ENCODE results near the gene ITGA2. TPM values are rescaled to one million over a fixed set of nuclear protein-coding genes. Genes with fewer than 3 reads are reported as not detected.
"Not testable (repeated sequence)": the region's sequence is repeated elsewhere in the genome, so short reads cannot be mapped to it uniquely, and the experiment has no call there.

The ITGA2 gene
- total RNA-seq, 2 donors from 2014 or later = 17.6 to 19.2 TPM

DNA sequence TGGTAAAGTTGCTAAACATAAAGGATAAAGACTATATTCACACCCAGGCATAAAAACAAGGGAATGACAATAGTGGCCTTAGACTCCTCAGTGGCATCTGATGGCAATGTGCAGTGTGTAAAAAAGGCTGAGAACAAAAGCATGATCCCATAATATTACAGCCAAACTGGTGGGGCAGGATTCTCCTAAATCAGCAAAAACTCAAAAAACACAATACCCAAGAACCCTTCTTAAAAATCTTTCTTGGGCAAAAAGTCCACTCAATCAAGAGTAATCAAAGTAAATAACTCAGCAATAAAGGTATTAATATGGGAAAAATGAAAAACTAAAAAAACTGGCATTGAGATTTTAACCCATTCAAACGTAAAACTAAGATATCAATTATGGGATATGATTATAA lies 122.0 kb downstream of the ITGA2 start:
- intact Hi-C loops (cut with DNase I, micrococcal nuclease) = no loop called here
- ATAC-seq (no peak), DNase-seq (no peak)

- ATAC-seq; DNase-seq; intact Hi-C loops (cut with DNase I, micrococcal nuclease): not testable (repeated sequence)
Observed at GRCh38 chr5:53112307-53112706, 123.2 kb downstream of the ITGA2 start.

- intact Hi-C loops (cut with DNase I, micrococcal nuclease) = no loop called here
- DNase-seq (no peak), ATAC-seq (no peak)
Observed at GRCh38 chr5:53112909-53113308, 123.8 kb downstream of the ITGA2 start.

DNA sequence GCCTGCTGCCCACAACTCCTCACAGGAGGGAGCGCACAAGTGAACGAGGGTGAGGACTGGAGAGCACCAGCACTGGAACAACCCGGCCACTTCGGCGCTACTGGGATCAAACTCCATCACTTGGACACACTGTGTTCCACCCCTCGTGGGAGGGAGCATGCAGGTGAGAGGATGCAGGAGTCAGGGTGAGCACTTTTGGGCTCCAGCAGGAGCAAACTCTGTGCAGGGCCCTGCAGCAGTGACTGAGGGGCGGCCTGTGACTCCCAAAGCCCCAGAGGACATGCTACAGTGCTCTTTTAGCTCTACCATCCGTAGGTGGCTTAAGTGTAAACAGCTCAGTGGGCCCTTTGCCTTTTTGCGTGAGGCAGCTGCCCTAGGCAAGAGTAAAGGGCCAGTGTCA lies 124.8 kb downstream of the ITGA2 start:
- ATAC-seq = no peak
- intact Hi-C loops (cut with DNase I, micrococcal nuclease) = no loop called here
- no peak for DNase-seq

GRCh38 chr5:53114988-53115387 lies 125.8 kb downstream of the ITGA2 start:
- DNase-seq (no peak), ATAC-seq (no peak)
- intact Hi-C loops (cut with DNase I, micrococcal nuclease) = no loop called here

GRCh38 chr5:53116597-53116996 lies 127.4 kb downstream of the ITGA2 start:
- ATAC-seq = no peak
- intact Hi-C loops (cut with DNase I, micrococcal nuclease) = no loop called here
- DNase-seq = no peak

DNA sequence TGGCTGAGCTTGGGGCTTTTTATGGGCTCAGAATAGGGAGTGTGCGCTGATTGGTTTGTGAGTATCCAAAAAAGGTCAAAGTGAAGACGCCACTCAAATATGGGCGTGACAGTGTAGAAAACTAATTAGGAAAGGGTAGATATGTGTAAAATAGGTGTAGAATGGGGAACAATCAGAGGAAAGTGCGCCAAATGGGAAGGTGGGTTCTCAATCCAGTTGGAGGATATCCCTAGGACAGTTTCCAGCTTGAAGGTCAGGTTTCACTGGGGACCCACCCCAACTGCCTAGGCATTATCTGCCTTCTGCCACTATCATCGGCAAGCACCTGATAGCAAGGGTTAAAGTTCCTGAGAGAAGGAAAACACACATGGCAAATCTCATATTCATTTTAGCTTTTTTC lies 129.7 kb downstream of the ITGA2 start:
- DNase-seq (no peak), ATAC-seq (no peak)
- intact Hi-C loops (cut with DNase I, micrococcal nuclease) = no loop called here

DNA sequence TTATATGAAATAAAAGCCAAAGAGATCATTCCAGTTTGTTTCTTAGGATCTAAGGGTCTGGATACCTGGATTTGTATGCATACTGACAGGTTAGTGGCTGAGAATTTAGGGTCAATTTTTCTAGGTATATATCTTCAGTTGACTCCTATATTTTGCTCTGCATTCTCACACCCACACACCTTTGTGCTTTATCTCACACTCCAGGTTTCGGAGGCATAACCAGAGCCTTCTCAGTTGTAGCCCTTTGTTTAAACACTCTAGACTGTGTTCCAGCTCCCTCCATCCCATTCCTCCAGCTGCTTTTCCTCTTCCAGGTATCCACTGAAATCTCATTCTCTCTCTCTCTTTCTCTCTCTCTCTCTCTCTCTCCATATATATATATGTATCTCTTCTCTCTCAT lies 131.0 kb downstream of the ITGA2 start:
- no peak for DNase-seq
- no peak for ATAC-seq
- intact Hi-C loops (cut with DNase I, micrococcal nuclease) = no loop called here

GRCh38 chr5:53123702-53124101 lies 134.6 kb downstream of the ITGA2 start:
- no peak for ATAC-seq

GRCh38 chr5:53126521-53126920 lies 137.4 kb downstream of the ITGA2 start:
- no peak for DNase-seq
- intact Hi-C loops (cut with DNase I, micrococcal nuclease) = no loop called here
- no peak for ATAC-seq

More at GRCh38 chr5:53123702-53124101, 134.6 kb downstream of the ITGA2 start:
- intact Hi-C loops (cut with DNase I, micrococcal nuclease) = no loop called here
- no peak for DNase-seq

DNA sequence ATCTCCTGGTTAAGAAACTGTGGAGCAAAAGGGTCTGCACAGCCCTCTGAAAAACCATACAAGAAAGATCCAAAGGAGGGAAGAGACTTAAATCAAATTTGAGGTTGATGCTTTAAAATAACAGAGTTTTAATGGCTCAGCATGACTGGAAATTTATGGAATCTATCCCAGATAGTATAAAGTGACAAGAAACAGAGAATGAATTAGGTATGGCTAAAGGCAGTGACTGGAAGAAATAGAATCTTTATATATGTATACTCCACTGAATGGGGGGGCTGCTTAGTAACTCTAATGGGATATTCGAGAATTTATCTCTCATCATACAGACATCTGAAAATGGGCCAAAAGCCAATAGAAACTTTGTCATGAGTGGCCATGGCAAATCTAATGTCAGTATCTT lies 138.0 kb downstream of the ITGA2 start:
- DNase-seq = no peak
- intact Hi-C loops (cut with DNase I, micrococcal nuclease) = no loop called here
- ATAC-seq = no peak

- ATAC-seq = no peak
- intact Hi-C loops (cut with DNase I, micrococcal nuclease) = no loop called here
- DNase-seq = no peak
Observed at GRCh38 chr5:53128481-53128880, 139.3 kb downstream of the ITGA2 start.

DNA sequence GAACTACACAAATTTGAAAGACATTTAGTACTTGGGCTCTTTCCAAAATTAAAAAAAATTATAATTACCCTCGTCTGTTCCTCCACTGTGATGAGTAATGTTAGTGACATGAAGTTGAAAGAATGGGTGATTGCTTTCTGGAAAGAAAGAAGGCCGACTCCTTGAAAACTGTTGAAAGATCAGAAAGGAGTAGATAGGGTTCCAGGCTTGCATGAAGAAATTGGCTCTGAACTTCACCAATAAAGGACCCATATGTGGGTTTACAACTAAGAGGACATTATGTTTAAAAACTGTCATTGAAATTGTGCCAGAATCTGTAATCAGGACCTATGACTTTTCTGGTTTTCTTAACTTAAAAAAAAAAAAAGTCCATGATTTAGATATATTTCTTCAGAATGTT lies 141.1 kb downstream of the ITGA2 start:
- intact Hi-C loops (cut with DNase I, micrococcal nuclease) = no loop called here
- DNase-seq = no peak
- ATAC-seq = no peak

DNA sequence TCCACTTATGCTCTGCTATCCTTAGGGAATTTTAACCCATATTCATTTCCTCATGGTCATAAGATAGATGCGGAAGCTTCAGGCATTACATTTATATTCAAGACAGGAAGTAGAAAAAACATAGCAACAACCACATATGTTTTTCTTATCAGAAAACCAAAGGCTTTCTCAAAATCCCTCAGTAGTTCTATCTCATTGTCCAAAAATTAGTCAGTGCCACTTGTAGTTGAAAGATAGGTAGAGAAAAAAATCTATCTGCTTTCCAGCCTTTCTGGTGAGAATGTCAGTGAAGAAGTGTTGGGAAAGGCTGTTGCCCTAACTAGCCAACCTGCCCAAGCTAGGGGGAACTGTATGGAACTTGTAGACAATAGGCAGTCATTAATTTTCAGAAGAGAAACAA lies 143.9 kb downstream of the ITGA2 start:
- intact Hi-C loops (cut with DNase I, micrococcal nuclease) = no loop called here
- ATAC-seq = no peak
- DNase-seq = no peak

Other genes with a start within 250 kb of the ITGA2 start
- gene ITGA1, start 201.4 kb upstream of the ITGA2 start, total RNA-seq = 10 to 100 TPM; 25.2 to 47.0 TPM
- 10 to 100 TPM; 16.4 to 21.2 TPM for gene PELO, start 201.4 kb upstream of the ITGA2 start, total RNA-seq
- 10 to 100 TPM; 23.5 to 27.5 TPM for gene MOCS2, start 120.4 kb downstream of the ITGA2 start, total RNA-seq

All from left colon (tissue), 2 donors.